HG03442 (cell line): Measurements from ENCODE around the gene TAF13.

ENCODE experiments used
- ATAC-seq: cut with Tn5 transposase; IDR thresholded peaks from one replicate; pipeline ENCODE4 v1.9.1; 2021; ENCODE audit warnings: mild to moderate bottlenecking, moderate library complexity; ENCODE audit not compliant: unreplicated experiment

TAF13 gene

GRCh38 chr1:109075531-109076490 lies at the start of gene TAF13:
TAF13 (minus strand) TSS chr1:109076003; CDS start chr1:109075947, 56 bp downstream.
- ATAC-seq: peak; percentile 99

GRCh38 chr1:109120356-109120755 lies 44.6 kb upstream of the TAF13 start:
- ATAC-seq: no peak

GRCh38 chr1:109118089-109118488 lies 42.3 kb upstream of the TAF13 start:
- no peak for ATAC-seq

GRCh38 chr1:109116286-109116685 lies 40.5 kb upstream of the TAF13 start:
- no peak for ATAC-seq

- no peak for ATAC-seq
Measured at GRCh38 chr1:109115685-109116084, 39.9 kb upstream of the TAF13 start.

- no peak for ATAC-seq
Measured at GRCh38 chr1:109114342-109114674, 38.5 kb upstream of the TAF13 start.

- peak; percentile 52 for ATAC-seq
Measured at GRCh38 chr1:109113590-109114341, 38.0 kb upstream of the TAF13 start, which contains the start of gene ELAPOR1. ELAPOR1 (plus strand) TSS chr1:109114115; CDS start chr1:109114184, 69 bp downstream.

GRCh38 chr1:109112652-109113285 lies 37.0 kb upstream of the TAF13 start:
- ATAC-seq: peak; percentile 59

- peak; percentile 44 for ATAC-seq
Measured at GRCh38 chr1:109112056-109112651, 36.4 kb upstream of the TAF13 start.

GRCh38 chr1:109111386-109112055 lies 35.7 kb upstream of the TAF13 start:
- ATAC-seq: no peak

- no peak for ATAC-seq
Measured at GRCh38 chr1:109109906-109110305, 34.1 kb upstream of the TAF13 start.

- no peak for ATAC-seq
Measured at GRCh38 chr1:109107785-109108184, 32.0 kb upstream of the TAF13 start.

- no peak for ATAC-seq
Measured at GRCh38 chr1:109105881-109106280, 30.1 kb upstream of the TAF13 start.

- ATAC-seq: no peak
Measured at GRCh38 chr1:109104364-109105151, 28.8 kb upstream of the TAF13 start.

- peak; percentile 86 for ATAC-seq
Measured at GRCh38 chr1:109099938-109100773, 24.4 kb upstream of the TAF13 start.

GRCh38 chr1:109096120-109096519 lies 20.3 kb upstream of the TAF13 start:
- ATAC-seq: no peak

- no peak for ATAC-seq
Measured at GRCh38 chr1:109095631-109096030, 19.8 kb upstream of the TAF13 start.

- no peak for ATAC-seq
Measured at GRCh38 chr1:109094871-109095270, 19.1 kb upstream of the TAF13 start.

GRCh38 chr1:109094377-109094803 lies 18.6 kb upstream of the TAF13 start:
- no peak for ATAC-seq
